Large intestine (tissue), 3 donors: Measurements from ENCODE around the gene AKAP1. TPM values are rescaled to one million over a fixed set of nuclear protein-coding genes. Genes with fewer than 3 reads are reported as not detected.
A peak's percentile ranks its signal among the peaks of the same experiment; 100 is the strongest.

Experiments used
- DNase-seq, 2 donors: peaks; one replicate each; pipeline versions ENCODE4 v3.0.0 to v3.0.0-alpha.2; 2013
- H3K27ac ChIP-seq: one replicate; pipeline ENCODE4 v1.5.1; 2013; ENCODE audit warnings: low read length
- H3K27me3 ChIP-seq: 2 replicates; pipeline ENCODE4 v1.6.1; 2013; ENCODE audit warnings: low read length; ENCODE audit not compliant: control insufficient read depth, insufficient read depth
- H3K36me3 ChIP-seq: 2 replicates; pipeline ENCODE4 v1.6.1; 2013; ENCODE audit warnings: low read length; ENCODE audit not compliant: control insufficient read depth, insufficient read depth
- H3K4me1 ChIP-seq: one replicate; pipeline ENCODE4 v1.6.1; 2013; ENCODE audit warnings: low read length; ENCODE audit not compliant: control insufficient read depth, insufficient read depth
- H3K4me3 ChIP-seq: one replicate; pipeline ENCODE4 v1.5.1; 2013; ENCODE audit warnings: low read length
- H3K9me3 ChIP-seq: one replicate; pipeline ENCODE4 v1.6.1; 2013; ENCODE audit warnings: mild to moderate bottlenecking, low read depth, low read length, moderate library complexity; ENCODE audit not compliant: control insufficient read depth
- WGBS: methylation state at CpG from one replicate; pipeline ENCODE4 v1.1.5; 2013; ENCODE audit warnings: low lambda C conversion rate; ENCODE audit not compliant: insufficient coverage; 5-methylcytosine and 5-hydroxymethylcytosine counted together
- polyA plus RNA-seq: library from polyadenylated mRNA; unstranded; fragments of 120-200 nt; gene quantifications from one replicate; pipeline ENCODE4 v1.2.1, GENCODE V29; 2013

Gene AKAP1
- polyA plus RNA-seq, 1 donor, result 78.8 TPM

DNA sequence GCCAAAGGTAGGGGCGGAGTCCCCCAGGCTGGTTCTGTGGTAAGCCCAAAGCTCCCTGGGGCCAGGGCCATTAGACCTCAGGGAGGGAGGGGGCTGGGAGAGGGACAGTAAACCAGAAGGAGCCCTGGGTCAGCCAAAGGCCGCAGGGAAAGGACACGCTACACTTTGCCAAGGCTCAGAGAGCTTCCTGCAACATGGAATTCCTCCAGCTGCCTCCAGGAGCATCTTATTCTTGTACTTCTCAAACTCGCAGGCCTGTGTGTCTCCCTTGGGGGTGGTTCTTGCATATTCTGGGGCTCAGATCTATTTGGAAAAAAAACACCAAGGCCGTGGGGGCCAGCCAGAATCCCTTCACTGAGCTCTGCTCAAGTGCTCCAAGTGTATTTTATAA is 25.1 kb downstream of the AKAP1 start:
- no peak for DNase-seq
- no CpG with 5 or more reads among the region's 5 CpGs for WGBS
- H3K27ac ChIP-seq, result no peak overlapping the region

DNA sequence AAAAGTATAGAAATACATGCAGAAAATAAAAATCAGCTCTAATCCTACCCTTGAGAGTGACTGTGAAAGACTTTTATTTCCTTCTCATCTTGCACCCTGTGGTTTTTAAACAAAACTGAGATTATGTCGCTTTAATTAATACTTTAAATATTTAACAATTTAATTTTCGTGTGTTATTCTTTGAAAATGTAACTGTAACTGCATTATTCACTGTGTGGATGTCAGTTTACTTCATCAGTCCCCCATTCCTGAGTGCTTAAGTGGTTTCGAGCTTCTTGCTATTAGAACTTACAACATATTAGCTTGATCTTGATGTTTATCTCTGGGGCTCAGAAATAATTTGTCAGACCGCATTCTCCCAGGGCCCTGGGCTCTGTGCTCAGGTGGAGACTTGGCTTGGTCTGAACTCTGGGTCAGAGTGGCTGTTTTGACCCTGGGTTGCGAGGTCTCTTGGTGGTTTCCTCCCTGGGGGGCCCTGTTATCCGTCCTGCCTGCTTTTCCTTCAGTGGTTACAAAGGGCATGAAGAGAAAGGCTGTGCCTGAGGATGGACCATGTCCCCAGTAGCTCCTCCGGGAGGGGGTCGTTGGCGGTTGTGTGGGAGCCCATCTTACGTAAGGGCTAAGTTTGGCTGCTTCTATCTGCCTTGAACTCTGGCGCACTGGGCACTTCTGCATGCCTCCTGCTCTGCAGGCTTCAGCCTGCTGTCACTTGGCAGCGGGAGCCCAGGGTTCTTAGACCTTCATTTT is 25.7 kb downstream of the AKAP1 start:
- 73% methylated on average over 2 of the region's 12 CpGs for WGBS
- peaks cover 56% of the 10 kb centered on the region for H3K4me1 ChIP-seq

More for the DNA sequence above, 25.1 kb downstream of the AKAP1 start:
- peaks cover 62% of the 10 kb centered on the region for H3K4me1 ChIP-seq
- no peaks in the 10 kb centered on the region for H3K27me3 ChIP-seq
- peaks cover 5% of the 10 kb centered on the region for H3K9me3 ChIP-seq
- H3K4me3 ChIP-seq, result no peak overlapping the region
- H3K36me3 ChIP-seq, result peaks cover 59% of the 10 kb centered on the region

DNA sequence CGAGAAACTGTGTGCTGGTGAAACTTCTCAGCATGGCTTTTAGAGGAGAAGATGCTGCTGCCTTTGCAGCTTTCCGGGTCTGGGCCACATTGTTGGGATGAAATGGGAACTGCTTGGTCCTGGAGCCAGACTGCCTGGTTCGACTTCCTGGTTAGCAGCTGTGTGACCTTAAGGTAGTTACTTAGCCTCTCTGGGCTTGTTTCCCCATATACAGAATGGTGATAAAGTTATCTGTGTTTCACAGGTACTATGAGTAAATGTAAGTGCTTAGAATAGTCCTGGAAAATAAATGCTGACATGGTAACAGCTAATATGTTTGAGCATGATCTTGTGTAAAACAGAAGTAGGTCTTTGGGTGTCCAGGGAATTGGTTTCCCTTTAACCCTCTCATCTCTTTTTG is 26.3 kb downstream of the AKAP1 start:
- no peak for DNase-seq
- Histone ChIP-seq H3K27ac (no peak overlapping the region), H3K27me3 (no peaks in the 10 kb centered on the region), H3K9me3 (peaks cover 5% of the 10 kb centered on the region), H3K36me3 (peaks cover 66% of the 10 kb centered on the region), H3K4me3 (no peak overlapping the region), H3K4me1 (peaks cover 49% of the 10 kb centered on the region)
- WGBS, result no CpG with 5 or more reads among the region's 3 CpGs

More for the DNA sequence above, 25.7 kb downstream of the AKAP1 start:
- H3K9me3 ChIP-seq, result peaks cover 5% of the 10 kb centered on the region
- no peaks in the 10 kb centered on the region for H3K27me3 ChIP-seq
- no peak overlapping the region for H3K27ac ChIP-seq
- H3K4me3 ChIP-seq, result no peak overlapping the region
- no peak for DNase-seq
- H3K36me3 ChIP-seq, result peaks cover 63% of the 10 kb centered on the region

DNA sequence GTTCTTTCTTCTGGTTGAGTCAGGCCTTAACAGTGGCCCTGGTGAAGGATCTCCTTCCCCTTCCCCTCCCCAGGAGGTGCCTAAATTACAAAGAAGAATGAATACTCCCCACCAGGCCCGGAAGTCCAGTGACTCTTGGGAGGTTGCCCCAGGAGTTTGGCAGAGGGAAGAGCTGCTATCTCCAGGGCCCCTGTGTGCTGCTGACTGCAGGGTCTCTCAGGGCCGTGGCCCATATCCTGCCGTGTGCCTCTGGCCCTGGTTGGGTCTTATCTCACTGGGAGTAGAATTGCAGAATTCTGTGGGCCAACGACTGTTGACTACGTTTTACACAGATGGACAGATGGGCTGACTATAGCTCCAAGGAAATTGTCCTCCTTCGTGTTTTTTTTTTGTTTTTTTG is 28.0 kb downstream of the AKAP1 start:
- Histone ChIP-seq H3K27ac (no peak overlapping the region), H3K36me3 (peaks cover 73% of the 10 kb centered on the region), H3K4me1 (peaks cover 34% of the 10 kb centered on the region), H3K27me3 (no peaks in the 10 kb centered on the region), H3K4me3 (no peak overlapping the region), H3K9me3 (no peaks in the 10 kb centered on the region)
- DNase-seq, result no peak
- WGBS, result no CpG with 5 or more reads among the region's 6 CpGs

DNA sequence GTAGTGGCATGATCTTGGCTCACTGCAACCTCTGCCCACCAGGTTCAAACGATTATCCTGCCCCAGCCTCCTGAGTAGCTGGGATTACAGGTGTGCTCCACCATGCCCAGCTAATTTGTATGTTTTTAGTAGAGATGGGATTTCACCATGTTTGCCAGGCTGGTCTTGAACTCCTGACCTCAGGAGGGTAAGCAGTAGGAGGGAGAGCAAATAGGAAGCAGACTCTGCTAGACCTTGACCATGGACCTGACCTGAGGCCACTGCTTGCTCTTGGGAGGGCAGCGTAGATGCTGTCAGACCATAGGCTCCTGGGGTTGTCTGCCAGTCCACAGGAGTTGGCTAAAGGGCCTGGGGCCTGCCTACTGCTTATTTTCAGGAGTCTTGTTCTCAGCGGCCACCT is 28.6 kb downstream of the AKAP1 start:
- Histone ChIP-seq H3K4me1 (peaks cover 28% of the 10 kb centered on the region), H3K27me3 (no peaks in the 10 kb centered on the region), H3K9me3 (no peaks in the 10 kb centered on the region), H3K27ac (no peak overlapping the region), H3K4me3 (no peak overlapping the region), H3K36me3 (peaks cover 80% of the 10 kb centered on the region)
- WGBS, result no CpG with 5 or more reads among the region's 3 CpGs
- DNase-seq, result no peak

DNA sequence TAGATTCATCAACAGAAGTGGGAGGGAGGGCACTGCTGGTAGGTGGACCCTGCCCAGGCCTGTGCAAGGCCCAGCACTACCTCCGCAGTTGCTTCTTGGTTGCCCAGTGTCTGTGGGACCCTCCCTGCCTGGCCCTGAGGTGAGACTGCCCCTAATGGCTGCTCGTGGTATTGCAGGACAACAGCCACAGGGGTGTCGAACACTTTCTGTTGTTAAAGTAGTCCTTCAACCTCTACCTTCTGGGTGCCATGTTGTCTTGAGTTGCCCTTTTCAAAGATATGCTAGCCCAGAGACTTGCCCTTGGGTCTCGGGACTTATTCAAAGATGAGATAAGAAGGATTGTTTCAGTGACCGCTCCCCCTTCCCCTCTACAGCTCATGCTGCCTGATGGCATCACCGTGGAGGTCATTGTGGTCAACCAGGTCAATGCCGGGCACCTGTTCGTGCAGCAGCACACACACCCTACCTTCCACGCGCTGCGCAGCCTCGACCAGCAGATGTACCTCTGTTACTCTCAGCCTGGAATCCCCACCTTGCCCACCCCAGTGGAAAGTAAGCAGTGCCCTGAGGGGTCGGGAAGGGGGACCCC is 29.1 kb downstream of the AKAP1 start:
- no peaks in the 10 kb centered on the region for H3K9me3 ChIP-seq
- H3K27ac ChIP-seq, result no peak overlapping the region
- no peaks in the 10 kb centered on the region for H3K27me3 ChIP-seq
- no CpG with 5 or more reads among the region's 13 CpGs for WGBS
- no peak overlapping the region for H3K4me3 ChIP-seq
- DNase-seq, result peak in 1 of 2 donors; percentile 48
- H3K36me3 ChIP-seq, result peaks cover 85% of the 10 kb centered on the region
- peaks cover 22% of the 10 kb centered on the region for H3K4me1 ChIP-seq

DNA sequence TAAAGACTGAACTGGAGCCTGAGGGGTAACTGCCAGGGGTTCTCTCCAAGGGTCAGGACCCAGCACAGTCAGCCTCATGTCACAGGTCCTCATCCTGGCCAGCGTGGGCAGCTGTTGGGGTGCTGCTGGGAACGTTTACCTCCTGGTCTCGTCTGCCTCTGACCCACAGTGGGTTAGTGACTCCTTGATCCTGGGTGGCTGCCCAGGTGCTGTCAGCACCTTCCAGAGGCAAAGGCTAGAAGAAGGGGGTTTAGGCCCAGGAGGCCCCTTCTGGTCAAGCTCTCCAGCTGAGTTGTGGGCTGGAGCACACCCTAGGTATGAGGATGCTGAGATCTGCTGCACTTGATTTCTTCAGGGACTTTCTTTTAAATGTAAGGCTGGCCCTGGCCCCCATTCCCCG is 30.3 kb downstream of the AKAP1 start:
- Histone ChIP-seq H3K36me3 (peaks cover 87% of the 10 kb centered on the region), H3K9me3 (no peaks in the 10 kb centered on the region), H3K27ac (no peak overlapping the region), H3K4me1 (peaks cover 10% of the 10 kb centered on the region), H3K4me3 (no peak overlapping the region), H3K27me3 (no peaks in the 10 kb centered on the region)
- no peak for DNase-seq
- no CpG with 5 or more reads among the region's 4 CpGs for WGBS

DNA sequence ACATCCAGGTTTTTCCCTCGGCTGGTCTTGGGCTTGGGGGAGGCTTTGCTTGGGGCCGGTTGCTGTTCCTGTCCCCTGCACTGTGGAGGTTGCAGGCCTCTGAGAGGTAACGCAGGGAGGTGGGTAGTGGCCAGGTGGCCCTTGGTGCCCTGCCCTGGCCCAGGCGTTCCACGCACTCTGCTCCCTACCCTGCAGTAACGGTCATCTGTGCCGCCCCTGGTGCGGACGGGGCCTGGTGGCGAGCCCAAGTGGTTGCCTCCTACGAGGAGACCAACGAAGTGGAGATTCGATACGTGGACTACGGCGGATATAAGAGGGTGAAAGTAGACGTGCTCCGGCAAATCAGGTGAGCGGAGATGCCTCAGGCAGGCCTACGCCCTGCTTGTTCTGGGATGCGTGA is 30.9 kb downstream of the AKAP1 start:
- Histone ChIP-seq H3K4me1 (peaks cover 5% of the 10 kb centered on the region), H3K36me3 (peaks cover 90% of the 10 kb centered on the region), H3K27me3 (no peaks in the 10 kb centered on the region), H3K9me3 (no peaks in the 10 kb centered on the region), H3K4me3 (no peak overlapping the region), H3K27ac (no peak overlapping the region)
- no peak for DNase-seq
- no CpG with 5 or more reads among the region's 21 CpGs for WGBS

DNA sequence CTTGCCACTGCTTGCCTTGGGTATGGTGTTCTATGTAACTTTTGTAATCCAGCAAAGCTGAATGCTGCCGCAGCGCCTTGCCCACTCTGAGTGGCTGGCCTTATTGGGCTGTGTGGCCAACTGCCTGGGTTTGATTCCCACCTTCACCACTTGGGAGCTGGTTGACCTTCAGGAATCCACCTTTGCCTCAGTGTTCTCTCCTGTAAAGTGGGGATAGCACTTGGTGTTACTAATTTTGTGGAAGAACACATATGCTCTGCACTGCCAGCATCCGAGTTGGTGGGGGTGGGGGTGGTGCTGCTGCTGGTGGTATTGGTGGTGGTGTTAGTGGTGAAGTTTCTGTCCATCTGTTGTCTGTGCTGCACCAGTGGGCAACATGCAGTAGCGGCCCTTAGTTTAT is 32.8 kb downstream of the AKAP1 start:
- Histone ChIP-seq H3K36me3 (peaks cover 87% of the 10 kb centered on the region), H3K4me3 (no peak overlapping the region), H3K9me3 (no peaks in the 10 kb centered on the region), H3K27me3 (no peaks in the 10 kb centered on the region), H3K4me1 (no peaks in the 10 kb centered on the region), H3K27ac (no peak overlapping the region)
- no CpG with 5 or more reads among the region's 4 CpGs for WGBS
- no peak for DNase-seq

DNA sequence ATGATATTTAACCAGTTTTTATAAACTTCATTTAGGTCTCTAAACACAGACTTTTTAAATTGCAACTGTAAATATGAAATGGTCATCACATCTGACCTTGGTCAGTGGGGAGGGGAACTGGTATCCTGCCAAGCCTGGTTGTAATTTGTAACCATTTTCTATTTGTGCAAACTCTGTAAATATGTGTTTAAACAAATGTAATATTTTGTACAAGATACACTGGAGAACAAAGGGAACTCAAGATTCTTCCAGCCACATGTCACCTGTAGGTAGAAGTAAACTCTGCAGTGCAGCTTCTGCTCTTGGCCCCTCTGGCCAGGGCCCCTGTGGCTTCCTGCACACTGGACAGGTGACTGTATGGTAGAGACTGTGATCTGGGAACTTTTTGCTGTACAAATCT is 35.8 kb downstream of the AKAP1 start:
- no peaks in the 10 kb centered on the region for H3K9me3 ChIP-seq
- no peaks in the 10 kb centered on the region for H3K4me1 ChIP-seq
- peaks cover 87% of the 10 kb centered on the region for H3K36me3 ChIP-seq
- no peak overlapping the region for H3K4me3 ChIP-seq
- DNase-seq, result no peak
- no peak overlapping the region for H3K27ac ChIP-seq
- H3K27me3 ChIP-seq, result no peaks in the 10 kb centered on the region
